Breast epithelium (tissue), 4 donors: Measurements from ENCODE around the gene RHAG. TPM values are rescaled to one million over a fixed set of nuclear protein-coding genes. Genes with fewer than 3 reads are reported as not detected.

ENCODE experiments used
- DNase-seq, 2 donors: peaks; one replicate each; pipeline ENCODE4 v3.0.0-alpha.2; 2019; ENCODE audit warnings: low spot score in 2 of 2
- H3K27ac ChIP-seq, 2 donors: fragments of 200-600 bp; sonication (generic) in 1 of 2; one replicate each; pipeline ENCODE4 v1.5.1; 2016 to 2019; ENCODE audit warnings: mild to moderate bottlenecking in 1 of 2
- H3K27me3 ChIP-seq, 2 donors: fragments of 200-600 bp; sonication (generic) in 1 of 2; one replicate each; pipeline versions ENCODE4 v1.5.1 to v1.6.0; 2017 to 2019; ENCODE audit warnings: control low read depth in 1 of 2, mild to moderate bottlenecking in 1 of 2
- H3K36me3 ChIP-seq: fragments of 200-600 bp; one replicate; pipeline ENCODE4 v1.5.1; 2019
- H3K4me1 ChIP-seq, 2 donors: fragments of 200-600 bp; sonication (generic); one replicate each; pipeline ENCODE4 v1.5.1; 2016 to 2019; ENCODE audit warnings: control low read depth in 1 of 2
- H3K4me3 ChIP-seq, 3 donors: fragments of 200-600 bp; sonication (generic); 1 replicate in 2 of 3; 2 replicates in 1 of 3; pipeline ENCODE4 v1.5.1; 2016 to 2019; ENCODE audit warnings: mild to moderate bottlenecking in 3 of 3, moderate library complexity in 2 of 3
- H3K9me3 ChIP-seq, 2 donors: fragments of 200-600 bp; sonication (generic) in 1 of 2; one replicate each; pipeline ENCODE4 v1.5.1; 2016 to 2019; ENCODE audit warnings: control low read depth in 1 of 2
- POLR2A ChIP-seq: fragments of 450-650 bp; IDR thresholded peaks from one replicate; pipeline ENCODE4 v1.6.1; 2016; ENCODE audit warnings: antibody characterized with exemption, mild to moderate bottlenecking, moderate library complexity
- POLR2AphosphoS5 ChIP-seq, 3 donors: sonication (generic); formaldehyde crosslinking; IDR thresholded peaks; one replicate each; pipeline ENCODE4 v1.6.1; 2017; ENCODE audit warnings: antibody characterized with exemption in 3 of 3
- intact Hi-C: fragments of 100-400 bp; cut with DNase I; formaldehyde crosslinking; loops from one replicate; pipeline ENCODE4 v1.15.1; 2023; ENCODE audit warnings: low total_unique reads
- total RNA-seq, 3 donors: library from RNA; depleted of rRNA; stranded (reverse); fragments of >200 nt; gene quantifications; one replicate each; pipeline ENCODE4 v1.1.0, GENCODE V29; 2016
- TF ChIP-seq, protein P1 (sequence below), 3 donors: fragments of 450-650 bp; IDR thresholded peaks; one replicate each; pipeline ENCODE4 v1.5.1; 2016 to 2017; ENCODE audit warnings: antibody characterized with exemption in 3 of 3, mild to moderate bottlenecking in 3 of 3, moderate library complexity in 3 of 3

RHAG gene
- total RNA-seq, 3 donors from 2014 or later, result not detected

DNA sequence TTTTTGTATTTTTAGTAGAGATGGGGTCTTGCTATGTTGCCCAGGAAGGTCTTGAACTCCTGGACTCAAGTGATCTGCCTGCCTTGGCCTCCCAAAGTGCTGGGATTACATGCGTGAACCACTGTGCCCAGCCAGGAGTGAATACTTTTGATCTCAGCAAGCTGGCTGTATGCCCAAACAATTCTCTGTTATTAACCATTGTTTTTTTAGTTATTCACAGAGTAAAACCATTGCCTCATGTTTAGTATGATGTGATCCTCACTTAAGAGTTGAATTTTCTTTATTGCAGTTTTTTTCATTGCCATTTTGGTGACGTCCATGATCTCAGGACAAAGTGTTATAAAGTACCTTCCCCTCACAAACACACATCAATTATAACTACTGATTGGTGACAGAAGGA is 71.4 kb downstream of the RHAG start:
- TF ChIP-seq POLR2AphosphoS5 (IDR thresholded peaks at IDR 0.05), result no peak
- TF ChIP-seq, protein P1, sequence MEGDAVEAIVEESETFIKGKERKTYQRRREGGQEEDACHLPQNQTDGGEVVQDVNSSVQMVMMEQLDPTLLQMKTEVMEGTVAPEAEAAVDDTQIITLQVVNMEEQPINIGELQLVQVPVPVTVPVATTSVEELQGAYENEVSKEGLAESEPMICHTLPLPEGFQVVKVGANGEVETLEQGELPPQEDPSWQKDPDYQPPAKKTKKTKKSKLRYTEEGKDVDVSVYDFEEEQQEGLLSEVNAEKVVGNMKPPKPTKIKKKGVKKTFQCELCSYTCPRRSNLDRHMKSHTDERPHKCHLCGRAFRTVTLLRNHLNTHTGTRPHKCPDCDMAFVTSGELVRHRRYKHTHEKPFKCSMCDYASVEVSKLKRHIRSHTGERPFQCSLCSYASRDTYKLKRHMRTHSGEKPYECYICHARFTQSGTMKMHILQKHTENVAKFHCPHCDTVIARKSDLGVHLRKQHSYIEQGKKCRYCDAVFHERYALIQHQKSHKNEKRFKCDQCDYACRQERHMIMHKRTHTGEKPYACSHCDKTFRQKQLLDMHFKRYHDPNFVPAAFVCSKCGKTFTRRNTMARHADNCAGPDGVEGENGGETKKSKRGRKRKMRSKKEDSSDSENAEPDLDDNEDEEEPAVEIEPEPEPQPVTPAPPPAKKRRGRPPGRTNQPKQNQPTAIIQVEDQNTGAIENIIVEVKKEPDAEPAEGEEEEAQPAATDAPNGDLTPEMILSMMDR (IDR thresholded peaks at IDR 0.05), result no peak
- no peak for TF ChIP-seq POLR2A
- H3K27me3 ChIP-seq, result no peaks in the 10 kb centered on the region
- H3K4me3 ChIP-seq, result no peak overlapping the region
- intact Hi-C loops, result no loop called here
- no peaks in the 10 kb centered on the region for H3K36me3 ChIP-seq
- H3K4me1 ChIP-seq, result no peaks in the 10 kb centered on the region
- no peak for DNase-seq
- no peak overlapping the region for H3K27ac ChIP-seq
- no peaks in the 10 kb centered on the region for H3K9me3 ChIP-seq

DNA sequence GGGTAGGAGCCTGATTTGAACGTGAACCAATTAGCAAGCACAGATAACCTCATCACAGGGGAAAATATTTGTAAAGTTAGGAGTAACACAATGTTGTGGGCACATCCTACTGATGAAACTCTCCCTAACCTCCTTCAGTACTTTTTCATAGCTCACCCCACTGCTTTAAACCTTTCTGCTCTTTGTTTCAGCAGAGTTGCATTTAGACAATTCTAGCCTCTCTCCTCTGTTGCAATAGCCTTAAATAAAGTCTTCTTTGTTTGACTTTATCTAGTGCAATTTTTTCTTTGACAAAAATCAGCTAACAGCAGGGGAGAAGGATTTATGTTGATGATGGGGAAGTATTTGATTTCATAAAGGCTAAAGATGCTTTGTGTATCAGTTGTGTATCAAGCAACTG is 72.1 kb downstream of the RHAG start:
- DNase-seq, result no peak
- TF ChIP-seq POLR2A (no peak), POLR2AphosphoS5 (IDR thresholded peaks at IDR 0.05) (no peak)
- TF ChIP-seq, protein P1 (IDR thresholded peaks at IDR 0.05), result no peak
- Histone ChIP-seq H3K27ac (no peak overlapping the region), H3K36me3 (no peaks in the 10 kb centered on the region), H3K4me1 (no peaks in the 10 kb centered on the region), H3K9me3 (no peaks in the 10 kb centered on the region), H3K4me3 (no peak overlapping the region), H3K27me3 (no peaks in the 10 kb centered on the region)
- intact Hi-C loops, result no loop called here

DNA sequence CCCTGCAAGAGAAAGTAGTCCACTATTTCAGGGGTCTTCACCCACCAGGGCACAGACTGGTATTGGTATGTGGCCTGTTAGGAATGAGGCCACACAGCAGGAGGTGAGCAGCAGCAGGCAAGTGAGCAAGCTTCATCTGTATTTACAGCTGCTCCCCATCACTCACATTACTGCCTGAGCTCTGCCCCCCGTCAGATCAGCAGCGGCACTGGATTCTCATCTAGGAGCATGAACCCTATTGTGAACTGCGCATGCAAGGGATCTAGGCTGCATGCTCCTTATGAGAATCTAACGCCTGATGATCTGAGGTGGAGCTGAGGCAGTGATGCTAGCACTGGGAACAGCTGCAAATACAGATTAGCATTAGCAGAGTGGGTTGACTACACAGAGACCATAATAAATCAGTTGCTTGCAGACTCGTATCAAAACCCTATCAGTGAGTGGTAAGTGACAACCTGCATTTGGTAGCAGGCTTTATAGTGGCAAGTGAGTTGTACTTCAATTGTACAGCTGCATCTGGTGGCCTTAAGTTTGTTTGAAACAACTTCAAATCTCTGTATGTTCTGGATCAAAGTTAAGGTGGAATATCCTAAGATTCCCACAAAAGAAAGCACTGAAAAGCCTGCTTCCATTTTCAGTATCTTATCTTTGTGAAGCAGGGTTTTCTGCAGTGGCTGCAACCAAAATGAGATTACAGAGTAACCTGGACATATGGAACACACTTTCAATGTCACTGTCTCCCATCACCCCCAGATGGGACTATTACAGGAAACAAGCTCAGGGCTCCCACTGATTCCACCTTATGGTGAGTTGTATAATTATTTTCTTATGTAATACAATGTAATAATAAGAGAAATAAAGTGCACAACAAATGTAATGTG is 73.4 kb downstream of the RHAG start:
- DNase-seq, result no peak
- Histone ChIP-seq H3K4me1 (no peaks in the 10 kb centered on the region), H3K4me3 (no peak overlapping the region), H3K9me3 (no peaks in the 10 kb centered on the region), H3K27me3 (no peaks in the 10 kb centered on the region), H3K27ac (no peak overlapping the region), H3K36me3 (no peaks in the 10 kb centered on the region)
- no peak for TF ChIP-seq POLR2AphosphoS5 (IDR thresholded peaks at IDR 0.05)
- TF ChIP-seq, protein P1 (IDR thresholded peaks at IDR 0.05), result no peak
- no peak for TF ChIP-seq POLR2A
- intact Hi-C loops, result no loop called here

DNA sequence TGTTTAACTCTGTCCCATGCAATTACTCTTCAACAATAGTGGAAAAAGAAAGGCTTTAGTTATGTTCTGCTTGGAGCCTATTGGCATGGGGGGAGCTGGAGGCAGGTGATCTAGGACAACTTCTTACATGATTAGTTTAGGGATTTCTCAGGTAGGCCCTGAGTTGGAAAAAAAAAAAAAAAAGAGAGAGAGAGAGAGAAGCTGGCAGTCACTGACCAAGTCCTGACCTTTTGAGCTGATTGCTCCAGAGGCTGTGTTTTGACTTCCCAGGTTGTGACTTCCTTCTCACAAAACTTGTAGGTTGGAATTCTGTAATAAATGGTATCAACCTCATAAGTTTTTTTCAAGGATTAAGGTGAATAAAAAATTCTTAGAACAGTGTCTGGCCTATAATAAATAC is 78.4 kb downstream of the RHAG start:
- TF ChIP-seq POLR2AphosphoS5 (IDR thresholded peaks at IDR 0.05) (no peak), POLR2A (no peak)
- TF ChIP-seq, protein P1 (IDR thresholded peaks at IDR 0.05), result no peak
- Histone ChIP-seq H3K4me3 (no peak overlapping the region), H3K36me3 (no peaks in the 10 kb centered on the region), H3K4me1 (no peaks in the 10 kb centered on the region), H3K9me3 (no peaks in the 10 kb centered on the region), H3K27me3 (no peaks in the 10 kb centered on the region), H3K27ac (no peak overlapping the region)
- no peak for DNase-seq
- intact Hi-C loops, result no loop called here

DNA sequence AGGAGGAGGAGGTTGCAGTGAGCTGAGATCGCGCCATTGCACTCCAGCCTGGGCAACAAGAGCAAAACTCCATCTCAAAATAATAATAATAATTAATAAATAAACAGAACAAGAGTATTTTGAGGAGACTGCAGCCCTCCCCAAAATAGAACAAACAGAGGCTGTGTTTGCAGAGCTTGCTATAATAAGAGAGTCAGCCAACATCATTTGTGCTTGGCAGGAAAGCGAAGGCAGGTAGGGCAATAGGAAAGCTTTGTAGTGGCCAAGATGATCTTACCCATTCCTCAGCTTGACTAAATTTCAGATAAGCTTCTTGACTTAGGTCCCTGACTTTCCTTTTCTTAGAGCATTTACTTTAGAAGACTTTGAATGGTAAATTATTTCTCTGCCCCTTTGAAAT is 79.5 kb downstream of the RHAG start:
- Histone ChIP-seq H3K4me3 (no peak overlapping the region), H3K9me3 (no peaks in the 10 kb centered on the region), H3K4me1 (no peaks in the 10 kb centered on the region), H3K36me3 (no peaks in the 10 kb centered on the region), H3K27me3 (no peaks in the 10 kb centered on the region), H3K27ac (no peak overlapping the region)
- intact Hi-C loops, result no loop called here
- DNase-seq, result no peak
- TF ChIP-seq POLR2A (no peak), POLR2AphosphoS5 (IDR thresholded peaks at IDR 0.05) (no peak)
- TF ChIP-seq, protein P1 (IDR thresholded peaks at IDR 0.05), result no peak
